Measurements from ENCODE around the gene TULP1.

The TULP1 gene

DNA sequence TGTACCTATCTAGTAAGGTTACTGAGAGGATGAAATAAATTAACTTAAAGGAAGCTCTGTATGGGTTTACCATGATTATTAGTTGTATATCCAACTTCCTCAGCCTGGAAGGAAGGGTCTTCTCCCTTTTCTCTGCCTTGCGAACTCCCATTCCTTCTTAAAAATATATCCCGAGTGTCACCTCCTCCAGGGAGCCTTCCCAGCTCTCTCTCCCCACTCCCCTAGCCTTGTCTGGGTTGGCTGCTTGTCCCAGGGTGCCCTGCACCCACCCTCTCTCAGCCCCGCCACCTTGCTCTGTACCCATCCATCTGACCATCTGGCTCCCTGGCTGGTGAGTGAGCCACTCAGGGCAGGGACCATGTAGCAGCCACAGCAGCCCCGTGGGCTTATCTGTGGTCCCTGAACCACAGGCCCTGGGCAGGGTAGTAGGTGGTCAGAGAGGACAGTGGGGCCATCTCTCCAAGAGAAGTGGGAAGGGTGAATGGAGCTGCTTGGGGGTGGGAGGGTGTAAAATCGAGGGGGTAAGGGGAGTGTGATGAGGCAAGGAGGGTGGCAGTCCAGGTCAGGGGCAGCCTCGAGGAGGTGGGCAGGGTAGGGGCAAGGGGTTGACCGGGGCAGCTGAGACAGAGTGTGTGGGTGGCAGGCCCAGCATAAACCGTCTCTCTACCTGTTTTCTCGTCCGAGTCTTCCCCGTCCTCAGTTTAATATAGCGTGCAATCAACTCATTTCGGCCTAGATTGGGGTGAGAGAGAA is 28.6 kb downstream of the TULP1 start:
- DNase-seq (ENCODE audit: low spot score), result no peak

DNA sequence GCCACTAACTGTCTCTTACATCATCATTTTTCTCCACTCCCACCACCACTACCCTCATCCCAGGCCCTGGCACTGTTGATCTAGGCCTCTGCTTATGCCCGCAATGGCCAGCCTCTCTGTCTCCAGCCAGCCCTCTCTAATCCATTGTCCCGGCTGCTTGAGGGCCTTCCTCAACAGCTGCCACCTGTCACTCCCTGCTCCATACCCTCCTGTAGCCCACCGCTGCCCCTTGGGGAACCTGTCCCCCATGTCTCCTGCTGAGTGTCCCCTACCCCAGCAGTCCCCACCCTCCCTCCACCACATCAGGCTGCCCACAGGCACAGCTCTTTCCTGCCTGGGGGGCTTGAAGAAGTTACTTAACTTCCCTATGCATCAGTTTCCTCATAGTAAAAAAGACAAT is 29.2 kb downstream of the TULP1 start:
- no peak for DNase-seq (ENCODE audit: low spot score)

DNA sequence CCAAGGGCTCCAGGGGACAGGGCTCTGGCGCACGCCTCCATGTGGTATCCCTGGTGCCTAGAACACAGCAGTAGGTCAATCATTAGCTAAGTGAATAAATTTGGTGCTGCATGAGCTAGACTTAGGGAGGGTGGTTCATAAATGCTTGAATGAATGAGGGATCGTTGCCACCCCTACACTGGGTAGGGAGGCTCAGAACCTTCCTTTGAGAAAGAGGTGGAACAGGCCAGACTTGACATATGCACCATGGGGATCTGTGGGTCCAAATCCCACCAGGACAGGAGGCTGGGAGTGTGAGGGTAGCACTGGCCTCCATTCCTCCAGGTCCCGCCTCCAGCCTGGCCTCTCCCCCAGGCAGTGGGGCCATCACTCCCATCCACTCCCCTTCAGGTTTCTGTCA is 29.6 kb downstream of the TULP1 start:
- DNase-seq (ENCODE audit: low spot score), result no peak

DNA sequence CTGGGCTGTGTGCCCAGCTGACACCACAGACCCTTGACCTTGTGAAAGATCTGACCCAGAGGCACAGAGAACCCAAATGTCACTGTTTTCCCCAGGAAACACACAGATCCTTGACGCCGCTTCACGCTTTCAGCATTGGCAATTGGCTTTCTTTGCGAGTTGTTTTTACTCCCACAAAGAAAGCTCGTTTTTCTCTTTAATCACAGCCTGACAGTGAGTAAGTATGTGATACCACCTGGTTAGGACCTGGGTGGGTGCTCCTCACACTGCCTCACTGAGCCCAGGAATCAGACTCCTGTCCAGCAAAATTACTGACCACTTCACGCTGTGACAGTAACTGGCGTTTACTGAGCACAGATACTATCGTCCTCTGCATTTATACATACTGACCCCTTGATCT is 31.5 kb downstream of the TULP1 start:
- no peak for DNase-seq (ENCODE audit: low spot score)

DNA sequence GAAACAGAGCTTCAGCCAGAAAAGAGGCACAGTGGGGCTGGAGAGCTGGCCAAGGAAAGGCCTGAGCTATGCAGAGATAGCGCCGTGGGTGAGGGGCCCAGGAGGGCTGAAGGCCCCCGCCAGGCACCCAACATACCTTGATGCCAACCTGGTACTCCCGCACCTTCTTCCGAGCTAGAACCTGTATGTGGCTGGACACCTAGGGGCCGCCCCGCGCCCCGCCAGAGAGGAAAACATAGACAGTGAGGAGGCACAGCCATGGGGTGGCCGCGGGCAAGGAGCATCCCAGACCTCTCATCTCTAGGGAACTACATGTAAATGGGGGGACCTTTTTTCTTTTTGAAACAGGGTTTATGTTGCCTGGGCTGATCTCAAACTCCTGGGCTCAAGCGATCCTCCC is 32.5 kb downstream of the TULP1 start:
- DNase-seq (ENCODE audit: low spot score), result no peak

DNA sequence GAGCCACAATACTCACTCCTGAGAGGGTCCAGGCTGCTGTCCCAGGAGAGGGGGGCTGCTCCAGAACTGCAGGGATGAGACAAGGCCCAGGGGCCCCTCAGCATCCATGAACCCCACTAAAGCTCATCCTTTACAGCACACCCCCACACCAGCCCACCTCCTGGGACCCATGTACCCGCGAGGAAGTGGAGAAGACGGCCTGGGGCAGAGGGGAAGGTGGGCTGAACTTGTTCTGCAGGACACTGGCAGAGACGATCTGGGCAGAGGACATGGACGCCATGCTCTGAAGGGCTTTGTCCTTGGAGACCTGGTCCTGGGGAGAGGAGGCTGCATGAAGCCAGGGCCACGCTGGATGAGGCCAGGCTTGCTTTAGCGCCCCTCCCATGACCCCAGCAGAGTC is 34.4 kb downstream of the TULP1 start:
- no peak for DNase-seq (ENCODE audit: low spot score)

DNA sequence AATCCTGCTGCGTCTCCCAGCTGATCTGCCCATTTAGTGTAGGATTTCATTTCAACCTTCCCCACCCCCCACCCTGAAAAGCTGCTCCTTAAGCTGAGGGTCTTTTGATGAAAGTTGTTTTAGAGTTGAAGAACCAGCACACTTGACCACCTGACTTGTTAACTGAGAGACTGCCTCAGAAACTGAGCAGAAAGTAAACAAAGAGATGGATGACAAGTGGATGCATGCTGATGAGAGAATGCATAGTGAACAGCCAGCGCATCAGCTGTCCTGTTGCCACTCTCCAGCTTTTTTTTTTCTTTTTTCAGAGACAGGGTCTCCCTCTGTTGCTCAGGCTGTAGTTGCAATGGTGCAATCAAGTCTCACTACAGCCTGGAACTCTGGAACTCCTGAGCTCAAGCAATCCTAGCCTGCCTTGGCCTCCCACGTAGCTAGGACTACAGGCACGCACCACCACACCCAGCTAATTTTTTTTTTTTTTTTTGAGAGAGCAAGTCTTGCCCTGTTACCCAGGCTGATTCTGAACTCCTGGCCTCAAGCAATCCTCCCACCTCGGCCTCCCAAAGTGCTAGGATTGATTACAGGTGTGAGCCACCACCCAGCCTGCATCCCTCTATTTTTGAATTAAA is 35.0 kb downstream of the TULP1 start:
- no peak for DNase-seq (ENCODE audit: low spot score)

DNA sequence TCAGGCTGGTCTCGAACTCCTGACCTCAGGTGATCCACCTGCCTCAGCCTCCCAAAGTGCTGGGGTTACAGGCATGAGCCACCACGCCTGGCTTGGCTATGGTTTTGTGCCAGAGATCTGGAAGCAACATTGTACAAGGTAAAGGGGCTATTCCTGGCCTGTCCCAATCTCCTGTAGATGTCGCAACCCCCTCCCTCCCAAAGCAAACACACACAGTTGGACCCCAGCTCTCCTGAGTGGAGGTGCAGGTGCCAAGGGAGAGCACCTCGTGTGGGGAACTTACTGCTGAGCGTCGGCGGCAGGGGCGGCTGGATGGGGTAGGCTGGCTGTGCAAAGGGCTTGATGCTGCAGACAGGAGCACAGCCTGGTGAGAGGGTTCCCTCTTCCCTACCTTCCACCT is 35.7 kb downstream of the TULP1 start:
- no peak for DNase-seq (ENCODE audit: low spot score)

DNA sequence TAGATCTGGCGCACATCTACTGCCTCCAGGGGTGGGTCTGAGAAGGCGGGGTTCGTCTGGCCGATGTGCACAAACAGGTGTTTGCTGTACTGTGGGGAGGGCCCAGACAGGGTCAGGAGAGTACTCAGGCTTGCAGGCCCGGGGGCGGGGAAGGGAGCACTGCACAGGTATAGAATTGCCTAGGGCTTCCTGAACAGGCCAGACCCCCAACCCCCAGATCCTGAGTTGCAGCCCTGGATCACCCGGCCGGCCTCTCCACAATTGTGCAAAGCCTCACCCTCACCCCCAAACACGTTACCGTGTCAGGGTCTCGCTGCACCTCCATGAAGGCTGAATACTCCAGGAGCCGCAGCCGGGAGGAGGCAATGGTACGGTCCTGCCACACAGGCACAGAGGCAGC is 36.7 kb downstream of the TULP1 start:
- no peak for DNase-seq (ENCODE audit: low spot score)

DNA sequence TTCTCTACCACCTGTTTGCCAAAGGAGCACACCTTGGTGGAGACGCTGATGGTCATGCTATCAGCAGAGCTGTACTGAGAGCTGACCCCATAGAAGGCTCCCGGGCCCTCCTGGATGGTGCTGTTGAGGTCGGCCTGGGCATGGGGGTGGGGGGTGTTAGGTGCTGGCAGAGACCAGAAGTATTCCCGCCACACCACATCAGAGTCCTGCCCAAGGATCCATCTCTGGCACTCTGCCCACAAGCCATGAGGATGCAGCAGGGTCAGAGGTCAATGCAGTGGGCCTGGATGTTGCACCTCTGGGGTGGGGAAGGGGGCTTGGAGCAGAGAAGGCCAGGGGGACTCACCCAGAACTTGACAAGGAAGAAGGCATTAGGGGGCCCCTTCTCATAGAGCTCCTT is 37.1 kb downstream of the TULP1 start:
- DNase-seq (ENCODE audit: low spot score), result no peak

DNA sequence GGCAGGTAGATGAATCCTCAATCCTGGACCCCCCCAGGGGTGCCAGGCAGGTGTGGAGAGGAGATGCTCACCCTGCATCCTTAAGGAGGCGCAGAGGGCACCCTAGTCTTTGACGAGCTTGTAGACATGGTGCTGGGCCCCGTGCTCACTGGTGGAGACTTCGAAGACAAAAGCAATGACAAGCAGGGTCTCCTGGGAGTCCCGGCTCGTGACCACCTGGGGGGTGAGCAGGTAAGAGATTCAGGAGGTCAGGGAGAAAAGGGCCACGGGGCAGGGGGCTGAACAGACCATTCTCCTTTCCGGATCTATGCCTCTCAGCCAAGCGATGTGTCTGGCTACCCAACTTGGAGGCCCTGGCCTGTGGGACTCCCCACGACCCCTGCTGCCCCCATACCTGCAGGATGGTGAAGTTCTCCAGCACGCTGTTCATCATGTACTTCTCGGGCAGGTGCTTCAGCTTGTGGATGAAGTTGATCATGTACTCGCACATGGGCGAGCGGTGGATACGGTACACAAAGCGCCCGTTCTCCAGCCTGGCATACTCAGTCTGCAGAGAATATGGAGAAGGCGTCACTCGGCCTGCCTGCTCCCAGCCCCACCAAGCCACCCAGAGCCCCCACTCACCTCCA is 37.6 kb downstream of the TULP1 start:
- DNase-seq (ENCODE audit: low spot score), result no peak

DNA sequence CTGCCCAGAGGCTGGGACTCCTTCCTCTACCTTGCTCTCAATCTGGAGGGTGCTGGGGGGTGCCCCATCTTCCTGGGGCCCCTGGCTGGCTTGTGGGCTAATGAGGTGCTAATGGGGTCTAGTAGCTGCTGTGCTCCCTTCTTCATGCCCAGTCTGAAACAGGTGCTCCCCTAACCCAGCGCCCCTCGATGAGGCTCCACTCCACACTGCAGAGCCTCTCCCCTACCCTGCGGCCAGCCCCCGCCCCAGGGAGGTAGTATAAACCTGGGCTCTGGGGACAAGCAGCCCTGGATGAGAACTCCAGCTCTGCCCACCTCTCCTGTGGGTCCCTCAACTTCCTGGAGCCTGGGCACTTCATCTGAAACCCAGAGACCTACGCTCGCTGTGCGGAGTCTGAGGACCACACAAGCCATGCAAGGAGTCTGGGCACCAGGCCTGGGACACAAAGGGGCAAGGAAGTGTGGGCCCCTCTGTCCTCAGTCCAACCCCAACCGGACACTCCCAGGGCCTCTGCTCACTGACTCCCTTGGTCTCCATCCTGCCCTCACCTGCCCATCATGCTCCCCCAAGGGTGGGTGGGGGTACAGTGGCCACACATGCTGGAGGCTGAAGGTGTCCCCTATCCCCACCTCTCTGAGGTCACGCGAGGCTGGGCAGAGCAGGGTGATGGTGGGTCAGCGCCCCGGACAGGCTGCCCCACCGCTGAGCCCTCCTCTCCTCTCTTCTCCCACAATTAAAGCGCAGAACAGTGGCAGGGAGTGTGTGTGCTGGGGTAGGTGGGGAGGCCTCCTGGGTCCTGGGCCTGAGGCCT is 38.4 kb downstream of the TULP1 start:
- no peak for DNase-seq (ENCODE audit: low spot score)

DNA sequence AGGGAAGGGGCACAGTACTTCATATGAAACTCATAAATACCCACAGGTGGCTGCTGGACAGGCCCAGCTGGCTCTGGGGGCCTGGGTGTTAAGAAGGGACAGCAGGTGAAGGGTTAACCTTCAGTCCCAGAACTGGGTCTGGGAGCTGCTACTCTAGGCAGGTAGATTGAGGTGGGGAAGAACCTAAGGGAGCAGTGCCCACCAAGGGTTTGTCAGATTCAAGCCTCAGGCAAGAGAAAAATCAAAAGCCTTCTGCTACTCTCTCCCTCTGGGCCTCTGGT is 38.9 kb downstream of the TULP1 start:
- no peak for DNase-seq (ENCODE audit: low spot score)

DNA sequence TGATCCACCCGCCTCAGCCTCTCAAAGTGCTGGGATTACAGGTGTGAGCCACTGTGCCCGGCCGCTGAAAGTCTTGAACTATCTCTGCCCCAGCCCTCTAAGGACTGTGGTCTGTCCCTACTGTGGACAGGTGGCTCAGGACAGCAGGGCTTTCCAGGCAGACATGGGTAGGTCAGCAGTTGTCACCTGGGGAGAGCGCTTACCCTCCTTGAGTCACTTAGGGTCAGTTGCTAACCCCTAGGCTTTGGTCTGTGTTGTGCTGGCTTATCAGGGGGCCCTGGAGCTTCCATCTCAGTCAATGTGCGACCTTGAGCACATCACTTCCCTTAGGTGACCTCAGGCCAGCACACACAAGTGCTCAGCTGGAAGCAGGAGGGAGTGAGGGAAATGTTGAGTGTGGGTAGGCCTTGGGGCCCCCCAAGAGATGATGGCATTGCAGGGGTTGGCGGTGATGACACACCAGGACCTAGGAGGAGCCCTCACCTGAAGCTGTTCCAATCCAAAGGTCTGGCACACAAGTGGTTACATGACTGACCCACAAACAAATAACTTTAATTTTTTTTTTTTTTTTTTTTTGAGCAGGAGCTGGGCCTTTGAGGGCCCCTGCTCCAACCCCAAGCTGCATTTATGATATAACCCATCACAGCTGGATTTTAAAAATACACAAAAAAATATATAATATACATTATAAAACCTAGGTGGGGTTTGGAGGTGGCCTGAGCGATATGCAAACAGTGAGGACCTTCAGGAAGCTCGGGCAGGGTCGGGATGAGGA is 39.4 kb downstream of the TULP1 start:
- DNase-seq (ENCODE audit: low spot score), result no peak

DNA sequence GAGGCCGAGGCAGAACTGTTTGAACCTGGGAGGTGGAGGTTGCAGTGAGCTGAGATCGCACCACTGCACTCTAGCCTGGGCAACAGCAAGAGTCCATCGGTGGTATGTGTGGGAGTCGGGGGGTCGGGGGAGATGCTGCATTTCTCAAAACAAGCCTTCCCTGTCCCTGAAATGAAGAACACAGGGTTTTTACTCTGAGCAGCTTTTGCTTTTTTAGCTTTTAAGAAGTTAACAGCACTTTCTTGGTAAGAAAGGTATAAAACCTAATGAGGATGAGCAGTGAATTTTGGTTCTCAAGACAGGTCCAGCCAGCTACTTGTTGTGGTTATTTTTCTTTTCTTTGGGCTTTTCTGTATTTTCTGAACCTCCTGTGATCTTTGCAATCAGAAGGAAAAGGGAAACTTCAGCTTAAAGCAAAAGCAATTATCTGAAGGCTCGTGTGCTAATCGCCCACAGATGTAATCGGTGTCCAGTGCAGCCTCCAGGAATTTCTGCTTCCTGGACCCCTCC is 40.8 kb downstream of the TULP1 start:
- DNase-seq (ENCODE audit: low spot score), result no peak

DNA sequence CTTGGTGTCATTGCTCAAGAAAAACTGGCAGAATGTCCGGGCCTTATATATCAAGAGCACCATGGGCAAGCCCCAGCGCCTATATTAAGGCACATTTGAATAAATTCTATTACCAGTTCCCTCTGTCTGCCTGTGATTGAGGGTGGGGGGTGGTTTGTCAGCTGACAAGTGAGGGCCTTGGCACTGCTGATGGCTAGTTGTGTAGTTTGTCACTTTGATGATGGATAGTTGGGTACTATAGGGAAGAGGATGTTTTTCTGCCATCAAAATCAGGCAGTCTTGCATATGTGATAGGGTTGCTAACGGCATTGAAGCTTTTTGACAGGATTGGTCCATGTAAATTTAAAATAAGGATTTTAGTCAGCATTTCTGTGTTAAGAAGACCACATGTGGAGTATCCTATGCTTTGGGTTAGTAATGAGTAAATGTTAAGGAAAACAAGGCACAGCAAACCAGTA is 42.0 kb downstream of the TULP1 start:
- no peak for DNase-seq (ENCODE audit: low spot score)

DNA sequence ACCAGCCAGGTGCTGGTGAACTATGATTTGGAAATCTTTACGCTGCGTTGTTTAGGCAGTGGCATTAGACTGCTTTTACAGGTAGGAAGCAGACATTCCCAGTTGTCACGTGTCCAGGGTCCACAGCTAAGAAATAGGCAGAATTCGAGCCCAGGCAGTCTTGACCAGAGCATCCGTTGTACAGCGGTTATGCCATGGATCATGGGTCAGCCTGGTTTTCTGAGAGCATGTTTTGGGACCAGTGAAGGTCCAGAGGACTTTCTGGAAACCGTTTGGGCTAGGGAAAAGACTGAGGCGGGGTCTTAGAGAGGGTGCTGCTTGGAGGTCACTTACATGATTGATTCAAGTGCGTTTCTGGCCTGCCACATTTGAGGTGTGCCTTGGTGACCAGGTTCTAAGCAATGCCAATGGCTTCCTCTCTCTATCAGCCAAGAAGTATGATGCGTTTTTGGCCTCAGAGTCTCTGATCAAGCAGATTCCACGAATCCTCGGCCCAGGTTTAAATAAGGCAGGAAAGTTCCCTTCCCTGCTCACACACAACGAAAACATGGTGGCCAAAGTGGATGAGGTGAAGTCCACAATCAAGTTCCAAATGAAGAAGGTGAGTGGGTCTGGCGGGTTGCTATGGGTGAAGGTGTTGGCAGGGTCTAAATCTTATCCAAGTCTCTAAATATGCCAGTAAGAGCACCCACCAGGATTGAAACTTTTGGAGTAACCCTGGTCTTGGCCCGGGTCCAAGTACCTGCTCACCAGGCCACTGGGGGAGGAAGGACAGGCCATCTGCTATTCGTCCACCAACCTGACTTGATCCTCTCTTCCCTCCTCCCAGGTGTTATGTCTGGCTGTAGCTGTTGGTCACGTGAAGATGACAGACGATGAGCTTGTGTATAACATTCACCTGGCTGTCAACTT is 42.7 kb downstream of the TULP1 start:
- DNase-seq (ENCODE audit: low spot score), result no peak

DNA sequence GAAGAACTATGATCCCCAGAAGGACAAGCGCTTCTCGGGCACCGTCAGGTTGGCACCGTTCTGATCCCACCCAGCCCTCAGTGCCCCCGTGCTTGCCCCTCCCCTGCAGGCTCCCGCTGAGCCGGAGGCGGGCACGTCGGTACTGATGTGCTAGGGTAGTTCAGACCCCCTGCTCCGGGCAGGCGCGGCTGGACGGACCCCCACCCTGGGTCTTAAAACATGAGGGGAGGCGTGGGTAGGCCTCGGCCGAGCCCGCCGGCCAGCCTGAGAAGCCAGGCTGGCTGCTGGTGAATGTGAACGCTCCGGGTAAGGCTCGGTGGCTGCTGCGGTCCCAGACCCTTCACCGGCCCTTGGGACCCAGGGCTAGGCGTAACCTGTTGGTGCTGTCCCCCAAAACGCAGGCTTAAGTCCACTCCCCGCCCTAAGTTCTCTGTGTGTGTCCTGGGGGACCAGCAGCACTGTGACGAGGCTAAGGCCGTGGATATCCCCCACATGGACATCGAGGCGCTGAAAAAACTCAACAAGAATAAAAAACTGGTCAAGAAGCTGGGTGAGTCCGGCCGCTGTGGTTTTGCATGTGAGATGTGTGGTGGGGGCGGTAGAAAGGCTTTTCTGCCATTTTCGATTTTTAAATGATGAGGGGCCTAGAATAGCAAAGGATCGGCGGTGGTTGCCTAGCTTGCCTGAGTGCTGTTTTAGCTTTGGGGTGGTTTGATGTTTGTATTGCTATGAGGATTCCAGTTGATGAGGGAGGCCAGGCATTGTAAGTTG is 43.5 kb downstream of the TULP1 start:
- DNase-seq (ENCODE audit: low spot score), result no peak

DNA sequence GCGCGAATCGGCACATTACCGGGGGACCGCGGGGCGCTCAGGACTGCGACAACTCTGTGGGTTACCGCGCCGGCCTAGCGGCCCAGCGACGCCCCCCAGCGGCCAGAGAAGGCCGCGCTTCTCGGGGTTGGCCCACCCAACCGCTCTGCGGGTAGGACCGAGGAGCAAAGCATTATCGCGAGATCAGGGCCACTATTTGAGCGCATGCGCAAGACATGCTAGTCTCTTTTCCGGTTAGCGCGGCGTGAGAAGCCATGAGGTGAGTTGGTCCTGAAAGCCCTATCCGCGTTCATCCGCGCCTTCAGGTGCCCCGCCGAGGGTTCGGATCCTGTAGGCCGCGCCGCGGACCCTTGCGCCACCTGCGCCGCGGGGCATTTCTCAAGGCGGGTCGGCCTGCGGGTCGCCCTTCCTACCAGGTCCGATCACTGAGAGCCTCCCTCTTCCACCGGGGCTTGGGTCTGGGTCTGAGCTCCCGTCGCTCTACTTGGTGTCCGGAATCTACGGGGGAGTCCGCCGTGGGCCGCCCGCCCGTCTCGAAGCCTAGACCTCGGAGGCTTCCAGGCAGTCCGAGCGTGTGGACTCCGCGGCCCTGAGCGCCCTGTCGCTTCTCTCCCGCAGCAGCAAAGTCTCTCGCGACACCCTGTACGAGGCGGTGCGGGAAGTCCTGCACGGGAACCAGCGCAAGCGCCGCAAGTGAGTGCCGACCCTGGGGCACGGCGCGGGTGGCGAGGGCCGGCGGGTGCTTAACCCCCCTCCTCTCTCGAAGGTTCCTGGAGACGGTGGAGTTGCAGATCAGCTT is 44.3 kb downstream of the TULP1 start, which contains the start of gene RPL10A:
TSS of gene RPL10A (plus strand) at position 221 of the 799 bp plus-strand sequence. CDS start at position 255, 34 bp downstream.
- peak; percentile 93 for DNase-seq (ENCODE audit: low spot score)

Data from kidney capillary endothelial cell (primary cell).